T-helper 1 cell treated with Interleukin-12 subunit alpha and Interleukin-12 subunit beta and Interleukin-4 antibody, amounts not matched to agents 30 μg/mL and 1 μg/mL, for 36 hours (primary cell): Measurements from ENCODE around the gene HSF2BP.
"Not testable (repeated sequence)": the region's sequence is repeated elsewhere in the genome, so short reads cannot be mapped to it uniquely, and the experiment has no call there.

Experiments used
- H3K27ac Mint-ChIP-seq: one replicate; pipeline ENCODE4 v1.8.0; 2021; ENCODE audit warnings: mild to moderate bottlenecking, mixed read lengths
- H3K27me3 Mint-ChIP-seq: one replicate; pipeline ENCODE4 v1.8.0; 2021; ENCODE audit warnings: low read depth, mixed read lengths
- H3K36me3 Mint-ChIP-seq: one replicate; pipeline ENCODE4 v1.8.0; 2021; ENCODE audit warnings: low read depth, mixed read lengths
- H3K4me1 Mint-ChIP-seq: one replicate; pipeline ENCODE4 v1.8.0; 2021; ENCODE audit warnings: low read depth, mixed read lengths
- H3K4me3 Mint-ChIP-seq: one replicate; pipeline ENCODE4 v1.8.0; 2021; ENCODE audit warnings: mild to moderate bottlenecking, moderate library complexity, mixed read lengths
- H3K9me3 Mint-ChIP-seq: one replicate; pipeline ENCODE4 v1.8.0; 2021; ENCODE audit warnings: mixed read lengths

The HSF2BP gene

DNA sequence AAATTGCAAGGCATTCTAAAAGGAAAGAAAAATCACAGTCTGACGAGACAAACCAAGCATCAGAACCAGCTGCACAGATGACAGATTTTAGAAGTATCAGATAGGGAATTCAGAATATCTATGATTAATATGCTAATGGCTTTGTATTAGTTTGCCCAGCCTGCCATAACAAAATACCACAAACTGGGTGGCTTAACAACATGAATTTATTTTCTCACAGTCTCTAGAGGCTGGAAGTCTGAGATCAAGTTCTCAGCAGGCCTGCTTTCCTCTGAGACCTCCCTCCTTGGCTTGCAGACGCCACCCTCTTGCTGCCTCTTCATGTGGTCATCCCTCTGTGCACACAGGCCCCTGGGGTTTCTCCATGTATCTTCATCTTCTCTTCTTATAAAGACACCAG lies 118.7 kb downstream of the HSF2BP start:
- H3K27ac Mint-ChIP-seq, H3K9me3 Mint-ChIP-seq, H3K4me1 Mint-ChIP-seq: not testable (repeated sequence)

DNA sequence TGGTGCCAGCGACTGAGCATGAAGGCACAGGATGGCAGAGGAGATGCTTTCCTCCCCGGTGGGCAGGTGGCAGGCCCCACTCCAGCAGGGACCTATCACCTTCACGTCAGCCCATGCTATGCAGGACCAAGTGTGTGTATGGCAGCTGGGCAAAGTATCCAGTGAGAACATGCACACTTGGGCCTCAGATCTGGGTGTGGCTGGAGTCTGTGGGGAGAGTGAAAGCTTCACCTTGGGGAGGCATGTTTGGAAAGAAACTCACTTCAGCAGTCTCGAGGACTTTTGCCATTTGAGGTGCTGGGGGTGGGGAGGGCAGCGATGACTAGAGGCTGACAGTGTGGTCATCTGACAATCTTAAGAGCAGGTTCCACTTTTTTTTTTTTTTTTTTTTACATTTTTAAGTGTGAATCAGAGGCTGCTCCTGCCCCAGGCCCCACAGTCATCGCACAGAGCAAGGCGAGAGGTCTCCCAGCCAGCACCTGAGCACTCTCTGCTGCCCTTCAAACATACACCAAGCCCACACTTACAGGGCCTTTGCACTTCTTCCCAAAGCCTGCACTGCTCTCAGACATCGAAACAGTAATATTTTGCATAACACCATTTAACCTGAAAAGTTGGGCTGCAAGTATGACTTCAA lies 136.7 kb downstream of the HSF2BP start:
- not testable (repeated sequence) for H3K4me3 Mint-ChIP-seq, H3K4me1 Mint-ChIP-seq, H3K27me3 Mint-ChIP-seq, H3K9me3 Mint-ChIP-seq, H3K27ac Mint-ChIP-seq, H3K36me3 Mint-ChIP-seq

More for the DNA sequence above, 118.7 kb downstream of the HSF2BP start:
- H3K36me3 Mint-ChIP-seq, H3K4me3 Mint-ChIP-seq, H3K27me3 Mint-ChIP-seq: not testable (repeated sequence)

DNA sequence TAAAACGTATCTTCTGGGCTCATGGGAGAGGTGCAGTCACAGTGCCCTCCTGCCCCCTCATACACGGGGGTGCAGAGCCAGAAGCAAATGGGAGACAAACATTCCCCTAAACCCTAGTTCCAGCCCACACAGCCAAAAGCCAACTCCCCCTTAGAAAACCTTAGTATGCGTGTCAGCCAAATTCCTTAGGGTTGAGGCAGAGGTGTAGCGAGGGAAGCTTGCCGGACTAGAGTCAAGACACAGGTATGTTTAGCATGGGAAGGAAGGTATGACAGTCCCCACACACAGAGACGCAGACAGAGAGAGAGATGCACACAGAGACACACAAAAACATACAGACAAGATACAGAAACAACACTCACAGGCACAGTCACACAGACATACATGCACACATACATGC lies 141.6 kb downstream of the HSF2BP start:
- H3K27me3 Mint-ChIP-seq, H3K9me3 Mint-ChIP-seq, H3K27ac Mint-ChIP-seq, H3K4me3 Mint-ChIP-seq, H3K36me3 Mint-ChIP-seq, H3K4me1 Mint-ChIP-seq: not testable (repeated sequence)

DNA sequence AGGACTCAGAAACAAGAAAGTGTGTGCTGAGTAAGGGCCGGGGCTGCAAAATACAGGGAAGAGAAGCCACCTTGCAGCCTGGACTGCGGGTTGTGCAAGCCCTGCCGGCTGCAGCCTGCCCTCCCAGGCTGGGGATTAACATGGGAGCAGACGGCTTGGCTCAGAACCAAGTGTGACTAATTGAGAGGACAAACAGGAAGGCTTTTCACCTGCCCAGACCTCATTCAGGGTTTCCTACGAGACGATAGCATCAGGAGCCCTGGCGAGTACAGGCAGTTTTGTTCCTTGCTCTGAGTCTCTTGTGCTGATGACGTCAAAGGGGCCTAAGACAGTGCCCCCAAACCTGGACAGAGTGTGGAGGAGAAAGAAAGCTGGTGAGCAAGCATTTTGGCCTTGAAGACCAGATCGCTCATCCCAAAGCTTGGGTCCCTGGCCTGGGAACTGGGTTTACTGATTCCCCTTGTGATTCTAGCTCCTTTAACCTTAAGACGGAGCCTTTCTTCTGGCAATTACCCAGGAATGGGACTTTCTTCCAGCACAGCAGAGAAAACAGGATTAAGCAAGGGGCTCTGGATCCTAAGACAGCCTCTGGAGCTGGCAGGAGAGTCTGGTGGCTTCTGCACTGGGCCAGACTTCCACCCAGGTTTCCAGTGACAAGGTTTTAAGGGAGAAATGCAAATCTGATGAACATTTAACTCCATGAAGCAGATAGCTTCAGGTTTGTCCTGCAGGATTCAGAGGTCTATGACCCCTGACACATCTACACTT lies 142.2 kb downstream of the HSF2BP start:
- H3K9me3 Mint-ChIP-seq, H3K36me3 Mint-ChIP-seq, H3K27me3 Mint-ChIP-seq, H3K4me1 Mint-ChIP-seq, H3K27ac Mint-ChIP-seq, H3K4me3 Mint-ChIP-seq: not testable (repeated sequence)

DNA sequence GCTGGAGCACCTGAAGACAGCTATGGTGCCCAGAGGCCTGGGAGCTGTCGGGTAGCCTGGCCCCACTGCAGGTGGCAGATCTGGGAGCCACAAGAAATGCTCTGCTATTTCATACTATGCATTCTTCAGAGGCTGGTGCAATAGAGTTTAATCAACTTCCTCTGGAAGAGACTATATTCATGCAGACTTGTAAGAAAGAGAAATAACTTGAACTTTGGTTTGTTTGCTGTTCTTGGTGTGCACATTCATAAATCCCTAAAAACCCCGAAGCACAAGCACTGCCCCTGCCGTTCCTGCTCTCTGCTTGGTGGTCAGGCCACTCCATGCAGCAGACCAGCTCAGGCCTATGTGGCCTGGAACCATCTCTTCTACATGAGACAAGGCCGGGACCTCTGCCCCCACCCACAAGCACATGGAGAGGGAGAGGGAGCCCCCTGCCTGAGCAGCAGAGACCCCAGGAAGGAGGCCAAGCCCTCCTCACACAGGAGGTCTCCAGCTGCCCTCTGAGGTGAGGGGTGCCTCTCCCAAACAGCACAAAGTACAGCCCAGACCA lies 142.9 kb downstream of the HSF2BP start:
- H3K4me3 Mint-ChIP-seq, H3K27ac Mint-ChIP-seq, H3K4me1 Mint-ChIP-seq, H3K36me3 Mint-ChIP-seq, H3K9me3 Mint-ChIP-seq, H3K27me3 Mint-ChIP-seq: not testable (repeated sequence)

DNA sequence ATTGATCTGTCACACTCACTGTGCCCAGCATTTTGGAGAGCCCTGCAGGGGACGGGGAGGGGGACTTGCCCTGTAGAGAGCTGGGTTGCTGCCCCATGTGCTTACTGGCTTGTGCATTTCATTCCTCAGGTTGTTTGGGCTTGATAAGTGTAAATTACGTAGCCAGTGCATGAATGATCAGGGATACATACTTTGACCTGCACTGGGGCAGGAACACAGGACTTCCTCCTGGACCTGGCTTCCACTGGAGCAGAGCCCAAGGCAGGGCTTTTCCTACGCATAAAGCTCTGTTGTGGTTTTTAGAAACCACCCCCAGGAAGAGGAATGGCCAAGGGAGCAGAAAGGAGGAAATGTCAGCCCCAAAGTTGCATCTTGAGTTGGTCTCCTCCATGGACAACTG lies 144.5 kb downstream of the HSF2BP start:
- H3K9me3 Mint-ChIP-seq, H3K4me1 Mint-ChIP-seq, H3K4me3 Mint-ChIP-seq, H3K27me3 Mint-ChIP-seq, H3K36me3 Mint-ChIP-seq, H3K27ac Mint-ChIP-seq: not testable (repeated sequence)

DNA sequence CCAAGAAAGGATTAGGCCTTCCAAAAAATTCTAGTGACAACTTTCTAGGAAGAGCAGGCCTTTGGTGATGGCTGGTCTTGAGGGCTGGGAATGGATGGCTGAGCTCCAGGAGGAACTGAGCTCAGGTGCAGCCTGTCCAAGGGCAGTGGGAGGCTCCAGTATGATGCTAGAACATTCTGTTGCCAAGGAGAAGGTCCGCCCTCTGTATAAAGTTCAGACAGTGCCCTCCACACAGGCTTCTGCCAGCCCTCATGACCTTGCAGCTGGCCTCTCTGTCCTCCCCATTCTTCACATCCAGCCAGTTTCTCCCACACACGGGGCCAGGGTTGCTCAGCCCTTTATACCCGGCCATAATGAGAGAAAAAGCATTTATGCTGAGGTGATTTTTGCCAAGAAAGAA lies 146.3 kb downstream of the HSF2BP start:
- not testable (repeated sequence) for H3K27ac Mint-ChIP-seq

DNA sequence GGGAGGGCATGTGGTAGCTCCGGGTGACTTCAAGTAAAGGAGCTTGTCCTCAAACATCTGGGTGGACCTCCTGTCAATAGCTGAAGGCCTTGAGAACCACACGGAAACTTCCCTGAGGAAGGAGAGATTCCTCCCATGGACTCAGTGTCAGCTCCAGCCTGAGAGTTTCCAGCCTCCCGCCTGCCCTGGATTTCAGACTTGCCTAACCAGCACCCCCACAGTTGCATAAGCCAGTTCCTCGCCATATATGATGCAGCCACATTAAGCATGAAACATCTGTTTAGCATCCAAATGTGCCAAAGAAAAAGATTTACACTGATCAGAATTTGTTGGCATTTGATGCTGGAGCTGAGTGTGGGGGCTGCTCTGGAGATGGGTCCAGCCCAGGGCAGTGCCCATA lies 148.1 kb downstream of the HSF2BP start:
- not testable (repeated sequence) for H3K27ac Mint-ChIP-seq

More for the DNA sequence above, 146.3 kb downstream of the HSF2BP start:
- H3K27me3 Mint-ChIP-seq, H3K9me3 Mint-ChIP-seq, H3K4me1 Mint-ChIP-seq, H3K36me3 Mint-ChIP-seq, H3K4me3 Mint-ChIP-seq: not testable (repeated sequence)

DNA sequence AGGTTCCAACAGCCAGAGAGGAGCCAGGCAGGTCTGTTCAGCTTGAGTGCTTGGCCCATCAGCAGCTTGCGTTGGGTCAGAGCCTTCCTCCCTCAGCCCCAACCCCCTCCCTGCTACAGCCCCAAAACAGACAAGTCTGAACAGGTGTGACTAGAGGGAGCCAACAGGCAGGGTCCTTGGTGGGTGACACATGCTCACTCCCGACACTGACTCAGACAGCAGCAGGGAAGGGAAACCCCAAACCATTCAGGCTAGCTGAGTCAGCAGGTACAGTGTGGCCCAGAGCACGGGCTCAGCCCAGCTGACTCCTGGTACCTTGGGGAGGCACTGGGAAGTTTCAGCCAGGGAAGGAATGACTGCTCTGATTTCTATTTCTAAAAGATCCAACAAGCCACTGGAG lies 148.6 kb downstream of the HSF2BP start:
- H3K27me3 Mint-ChIP-seq, H3K4me1 Mint-ChIP-seq: not testable (repeated sequence)

More for the DNA sequence above, 148.1 kb downstream of the HSF2BP start:
- not testable (repeated sequence) for H3K9me3 Mint-ChIP-seq, H3K36me3 Mint-ChIP-seq, H3K4me1 Mint-ChIP-seq, H3K4me3 Mint-ChIP-seq, H3K27me3 Mint-ChIP-seq

DNA sequence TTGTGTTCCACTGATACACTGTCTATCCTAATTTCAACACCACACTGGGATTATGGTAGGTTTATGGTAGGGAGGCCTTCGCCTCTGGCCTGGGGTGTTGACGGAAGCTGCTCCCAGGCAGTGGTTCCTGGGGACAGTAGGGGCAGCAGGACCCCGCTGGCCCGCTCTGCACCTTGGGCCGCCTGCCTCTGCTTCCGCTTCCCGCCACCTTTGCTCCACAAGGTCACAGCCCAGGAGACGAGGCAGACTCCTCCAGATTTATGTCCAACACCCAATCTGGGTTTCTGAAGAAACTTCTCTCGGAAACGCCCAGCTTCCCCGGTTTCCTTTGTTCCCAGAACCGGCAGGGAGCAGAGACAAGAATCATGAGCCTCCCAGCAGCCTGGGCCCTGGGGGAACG lies 155.4 kb downstream of the HSF2BP start:
- not testable (repeated sequence) for H3K4me3 Mint-ChIP-seq, H3K27ac Mint-ChIP-seq, H3K27me3 Mint-ChIP-seq, H3K36me3 Mint-ChIP-seq, H3K9me3 Mint-ChIP-seq, H3K4me1 Mint-ChIP-seq

More for the DNA sequence above, 148.6 kb downstream of the HSF2BP start:
- H3K9me3 Mint-ChIP-seq, H3K4me3 Mint-ChIP-seq, H3K36me3 Mint-ChIP-seq, H3K27ac Mint-ChIP-seq: not testable (repeated sequence)

DNA sequence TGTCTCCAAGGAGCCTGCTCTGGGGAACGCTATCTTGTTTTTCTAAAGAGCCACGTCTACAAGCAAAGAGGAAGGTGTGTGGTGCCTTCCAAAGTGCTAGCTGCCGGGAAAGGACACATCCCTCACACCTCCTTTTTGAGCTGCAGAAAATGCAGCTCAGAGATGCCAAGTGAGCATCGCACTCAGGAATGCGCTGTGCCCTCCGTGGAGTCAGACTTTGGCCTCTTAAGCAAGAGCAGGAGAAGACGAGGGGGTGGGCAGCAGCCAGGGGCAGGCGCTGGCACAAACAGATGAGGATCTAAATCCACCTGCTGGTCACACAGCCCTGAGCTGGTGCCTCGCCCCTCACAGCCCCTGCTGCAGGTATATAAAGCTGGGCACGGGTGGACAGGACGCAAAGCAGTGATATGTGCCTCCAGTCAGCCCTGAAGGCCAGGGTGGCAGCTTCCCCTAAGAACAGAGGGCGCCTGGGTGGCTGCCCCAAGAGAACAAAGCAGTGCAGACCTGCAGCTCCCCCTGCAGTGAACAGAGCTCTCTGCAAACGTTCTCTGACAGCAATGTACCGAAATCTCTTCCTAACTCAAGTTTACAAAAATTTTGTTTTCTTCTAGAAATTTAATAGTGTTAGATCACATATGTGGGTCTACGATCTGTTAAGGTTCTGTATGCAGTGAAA lies 156.1 kb downstream of the HSF2BP start:
- H3K27me3 Mint-ChIP-seq, H3K4me1 Mint-ChIP-seq, H3K9me3 Mint-ChIP-seq, H3K27ac Mint-ChIP-seq, H3K36me3 Mint-ChIP-seq, H3K4me3 Mint-ChIP-seq: not testable (repeated sequence)

DNA sequence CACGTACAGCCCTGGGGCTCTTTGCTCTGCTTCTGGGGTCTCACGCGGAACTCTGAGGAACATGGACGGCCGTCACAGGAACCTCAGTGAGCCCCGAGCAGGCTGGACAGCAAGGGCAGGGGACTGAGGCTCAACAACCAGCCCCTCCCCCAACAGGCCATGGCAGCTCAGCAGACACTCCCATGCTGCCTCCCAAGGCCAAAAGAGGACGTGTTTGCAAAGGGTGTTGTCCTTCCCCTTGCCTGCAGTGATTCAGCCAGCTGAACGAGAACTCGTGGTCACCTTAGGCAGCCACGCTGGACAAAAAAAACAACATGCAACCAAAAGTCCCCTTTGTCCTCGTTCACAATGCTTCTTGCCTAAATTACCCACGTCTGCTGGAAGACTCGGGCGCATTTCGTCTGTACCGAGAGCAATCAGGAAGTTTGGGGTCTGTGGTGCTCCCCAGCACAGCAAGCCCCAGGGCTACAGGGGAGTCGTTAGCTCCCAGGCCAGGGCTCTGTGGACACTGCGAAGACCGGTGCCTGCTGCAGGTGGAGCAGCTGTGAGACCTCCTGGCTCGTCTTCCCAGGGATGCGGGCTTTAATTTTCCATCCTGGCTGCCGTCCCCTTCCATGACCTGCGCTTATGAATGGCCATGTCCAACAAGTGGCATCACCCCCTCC lies 156.7 kb downstream of the HSF2BP start:
- H3K4me1 Mint-ChIP-seq, H3K27ac Mint-ChIP-seq, H3K36me3 Mint-ChIP-seq, H3K9me3 Mint-ChIP-seq, H3K4me3 Mint-ChIP-seq, H3K27me3 Mint-ChIP-seq: not testable (repeated sequence)

DNA sequence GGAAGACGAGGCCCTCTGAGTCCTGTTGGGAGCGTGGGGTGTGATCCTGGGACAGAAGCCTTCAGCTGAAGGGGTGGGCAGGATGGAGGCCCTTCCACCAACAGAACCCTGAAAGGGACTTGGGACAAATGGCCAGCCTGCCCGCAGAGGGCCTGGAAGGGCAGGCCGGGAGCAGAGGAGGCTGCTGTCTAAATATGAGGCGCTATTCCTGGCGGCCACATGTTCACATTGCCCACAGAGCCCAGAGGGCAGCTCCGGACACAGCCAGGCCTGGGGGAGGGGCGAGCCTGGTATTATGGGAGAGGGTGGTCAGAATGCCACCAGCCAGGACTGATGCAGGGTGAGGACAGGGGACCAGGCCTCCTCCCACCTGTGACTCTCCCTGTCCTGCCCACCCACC lies 160.4 kb downstream of the HSF2BP start:
- not testable (repeated sequence) for H3K9me3 Mint-ChIP-seq, H3K4me3 Mint-ChIP-seq, H3K27ac Mint-ChIP-seq, H3K4me1 Mint-ChIP-seq, H3K27me3 Mint-ChIP-seq, H3K36me3 Mint-ChIP-seq

DNA sequence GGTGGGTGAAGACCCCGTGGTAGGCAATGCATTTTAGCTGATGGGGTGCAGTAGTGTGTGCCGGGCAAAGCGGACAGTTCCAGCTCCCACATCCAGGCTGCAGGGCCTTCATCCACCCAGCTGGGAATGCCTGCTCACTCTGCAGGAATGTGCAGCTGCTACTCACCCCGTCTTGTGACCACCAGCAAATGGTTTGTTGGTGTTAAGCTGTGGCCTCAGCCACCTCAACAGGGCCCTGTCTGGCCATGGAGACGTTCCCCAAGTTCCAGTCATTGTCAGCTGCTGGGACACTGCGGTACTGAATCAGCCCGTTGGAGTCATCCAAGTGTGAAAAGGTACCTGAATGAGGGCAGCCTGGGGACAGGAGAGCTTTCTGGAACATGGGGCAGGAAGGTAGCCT lies 161.2 kb downstream of the HSF2BP start:
- H3K4me1 Mint-ChIP-seq, H3K9me3 Mint-ChIP-seq, H3K36me3 Mint-ChIP-seq, H3K4me3 Mint-ChIP-seq, H3K27me3 Mint-ChIP-seq, H3K27ac Mint-ChIP-seq: not testable (repeated sequence)
